WTC11 (cell line): ENCODE data around the gene CRACDL.

Experiments
- ATF1 ChIP-seq: sonication (generic); formaldehyde crosslinking; IDR thresholded peaks from 2 replicates; pipeline ENCODE4 v1.8.1; 2023; ENCODE audit warnings: mild to moderate bottlenecking, moderate library complexity, missing genetic modification reagents
- ETV6 ChIP-seq: sonication (generic); formaldehyde crosslinking; IDR thresholded peaks from 2 replicates; pipeline ENCODE4 v1.8.1; 2022; ENCODE audit warnings: mild to moderate bottlenecking, missing genetic modification reagents
- GRHL2 ChIP-seq: fragments of 250-450 bp; sonication (Bioruptor Pico); IDR thresholded peaks from 2 replicates; pipeline ENCODE4 v1.8.0; 2022; ENCODE audit warnings: mild to moderate bottlenecking, moderate library complexity; ENCODE audit not compliant: insufficient replicate concordance, severe bottlenecking
- TF ChIP-seq, protein P1 (sequence below): sonication (generic); formaldehyde crosslinking; IDR thresholded peaks from 2 replicates; pipeline ENCODE4 v1.8.0; 2022; ENCODE audit warnings: missing genetic modification reagents

DNA sequence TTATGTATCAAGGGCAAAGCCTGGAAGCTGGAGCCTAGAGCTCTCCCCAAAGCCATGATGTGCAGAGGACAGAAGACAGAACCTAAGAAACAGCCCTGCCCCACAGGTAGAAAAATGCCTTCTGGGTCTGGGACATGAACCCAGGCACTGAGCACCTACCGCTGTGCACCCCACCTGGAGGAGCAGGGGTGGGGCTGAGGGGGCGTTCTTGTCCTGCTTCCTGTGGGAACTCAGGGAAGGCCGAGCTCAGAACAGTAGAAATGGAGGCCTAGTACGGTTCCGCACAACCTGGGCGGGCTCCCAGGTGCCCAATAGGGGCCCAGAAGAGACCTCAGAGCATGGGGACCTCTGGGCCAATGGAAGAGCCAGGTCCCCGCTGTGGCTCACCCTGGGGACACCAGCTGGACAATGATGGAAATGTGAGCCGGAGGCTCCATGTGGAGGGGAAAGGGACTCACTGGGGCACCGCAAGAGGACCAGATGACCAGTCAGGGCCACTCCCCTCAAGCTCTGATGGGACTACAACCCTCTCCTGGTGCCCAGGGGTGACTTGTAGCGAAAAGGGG, 3.2 kb downstream of the CRACDL start:
- TF ChIP-seq GRHL2 (CRISPR knock-in tag) (no peak), ETV6 (CRISPR knock-in tag) (no peak), ATF1 (CRISPR knock-in tag) (no peak)
- TF ChIP-seq, protein P1, sequence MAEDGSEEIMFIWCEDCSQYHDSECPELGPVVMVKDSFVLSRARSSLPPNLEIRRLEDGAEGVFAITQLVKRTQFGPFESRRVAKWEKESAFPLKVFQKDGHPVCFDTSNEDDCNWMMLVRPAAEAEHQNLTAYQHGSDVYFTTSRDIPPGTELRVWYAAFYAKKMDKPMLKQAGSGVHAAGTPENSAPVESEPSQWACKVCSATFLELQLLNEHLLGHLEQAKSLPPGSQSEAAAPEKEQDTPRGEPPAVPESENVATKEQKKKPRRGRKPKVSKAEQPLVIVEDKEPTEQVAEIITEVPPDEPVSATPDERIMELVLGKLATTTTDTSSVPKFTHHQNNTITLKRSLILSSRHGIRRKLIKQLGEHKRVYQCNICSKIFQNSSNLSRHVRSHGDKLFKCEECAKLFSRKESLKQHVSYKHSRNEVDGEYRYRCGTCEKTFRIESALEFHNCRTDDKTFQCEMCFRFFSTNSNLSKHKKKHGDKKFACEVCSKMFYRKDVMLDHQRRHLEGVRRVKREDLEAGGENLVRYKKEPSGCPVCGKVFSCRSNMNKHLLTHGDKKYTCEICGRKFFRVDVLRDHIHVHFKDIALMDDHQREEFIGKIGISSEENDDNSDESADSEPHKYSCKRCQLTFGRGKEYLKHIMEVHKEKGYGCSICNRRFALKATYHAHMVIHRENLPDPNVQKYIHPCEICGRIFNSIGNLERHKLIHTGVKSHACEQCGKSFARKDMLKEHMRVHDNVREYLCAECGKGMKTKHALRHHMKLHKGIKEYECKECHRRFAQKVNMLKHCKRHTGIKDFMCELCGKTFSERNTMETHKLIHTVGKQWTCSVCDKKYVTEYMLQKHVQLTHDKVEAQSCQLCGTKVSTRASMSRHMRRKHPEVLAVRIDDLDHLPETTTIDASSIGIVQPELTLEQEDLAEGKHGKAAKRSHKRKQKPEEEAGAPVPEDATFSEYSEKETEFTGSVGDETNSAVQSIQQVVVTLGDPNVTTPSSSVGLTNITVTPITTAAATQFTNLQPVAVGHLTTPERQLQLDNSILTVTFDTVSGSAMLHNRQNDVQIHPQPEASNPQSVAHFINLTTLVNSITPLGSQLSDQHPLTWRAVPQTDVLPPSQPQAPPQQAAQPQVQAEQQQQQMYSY (CRISPR knock-in tag) = no peak
